CD4-positive, alpha-beta T cell treated with Interleukin-1 beta for 1 hour (primary cell): Measurements from ENCODE around the gene NAPEPLD.
"Not testable (repeated sequence)": the region's sequence is repeated elsewhere in the genome, so short reads cannot be mapped to it uniquely, and the experiment has no call there.

Experiments
- DNase-seq, 2 donors: peaks; one replicate each; pipeline ENCODE4 v3.0.0-alpha.2; 2020 to 2022

The NAPEPLD gene

GRCh38 chr7:103148994-103149807, at the start of gene NAPEPLD:
Gene NAPEPLD, minus strand, starts transcription at chr7:103149099. Its CDS starts 20,323 bp downstream, at chr7:103128776.
- peak; percentile 77 to 78 for DNase-seq

GRCh38 chr7:103198079-103198478, 49.2 kb upstream of the NAPEPLD start:
- not testable (repeated sequence) for DNase-seq

GRCh38 chr7:103195364-103195763, 46.5 kb upstream of the NAPEPLD start:
- not testable (repeated sequence) for DNase-seq

- DNase-seq, result not testable (repeated sequence)
Measured at GRCh38 chr7:103172415-103173146, 23.7 kb upstream of the NAPEPLD start.

- DNase-seq, result not testable (repeated sequence)
Measured at GRCh38 chr7:103171695-103172414, 23.0 kb upstream of the NAPEPLD start.

GRCh38 chr7:103166921-103167544, 18.1 kb upstream of the NAPEPLD start:
- not testable (repeated sequence) for DNase-seq

- DNase-seq, result not testable (repeated sequence)
Measured at GRCh38 chr7:103163087-103163825, 14.4 kb upstream of the NAPEPLD start.

- DNase-seq, result not testable (repeated sequence)
Measured at GRCh38 chr7:103162641-103163040, 13.7 kb upstream of the NAPEPLD start.

GRCh38 chr7:103161998-103162616, 13.2 kb upstream of the NAPEPLD start:
- not testable (repeated sequence) for DNase-seq

- not testable (repeated sequence) for DNase-seq
Measured at GRCh38 chr7:103159072-103159471, 10.2 kb upstream of the NAPEPLD start.

- DNase-seq, result peak in 1 of 2 donors; percentile 49
Measured at GRCh38 chr7:103155331-103156024, 6.6 kb upstream of the NAPEPLD start.

GRCh38 chr7:103154042-103154441, 5.1 kb upstream of the NAPEPLD start:
- DNase-seq, result no peak

- not testable (repeated sequence) for DNase-seq
Measured at GRCh38 chr7:103152744-103153617, 4.1 kb upstream of the NAPEPLD start.

- not testable (repeated sequence) for DNase-seq
Measured at GRCh38 chr7:103151993-103152676, 3.2 kb upstream of the NAPEPLD start.

GRCh38 chr7:103150192-103150591, 1.3 kb upstream of the NAPEPLD start:
- no peak for DNase-seq

GRCh38 chr7:103149808-103150180, 895 bp upstream of the NAPEPLD start:
- no peak for DNase-seq

- no peak for DNase-seq
Measured at GRCh38 chr7:103148131-103148993, 537 bp downstream of the NAPEPLD start.

GRCh38 chr7:103144754-103145153, 4.1 kb downstream of the NAPEPLD start:
- not testable (repeated sequence) for DNase-seq
